IPS-NIHi11 (cell line): ENCODE data around the gene TBC1D14.
"Not testable (repeated sequence)": the region's sequence is repeated elsewhere in the genome, so short reads cannot be mapped to it uniquely, and the experiment has no call there.

ENCODE experiments used
- DNase-seq: peaks from one replicate; pipeline ENCODE4 v3.0.0; 2012; ENCODE audit warnings: mixed read lengths, low spot score

TBC1D14 gene

GRCh38 chr4:6890358-6890757 lies 19.3 kb upstream of the TBC1D14 start:
- no peak for DNase-seq

DNA sequence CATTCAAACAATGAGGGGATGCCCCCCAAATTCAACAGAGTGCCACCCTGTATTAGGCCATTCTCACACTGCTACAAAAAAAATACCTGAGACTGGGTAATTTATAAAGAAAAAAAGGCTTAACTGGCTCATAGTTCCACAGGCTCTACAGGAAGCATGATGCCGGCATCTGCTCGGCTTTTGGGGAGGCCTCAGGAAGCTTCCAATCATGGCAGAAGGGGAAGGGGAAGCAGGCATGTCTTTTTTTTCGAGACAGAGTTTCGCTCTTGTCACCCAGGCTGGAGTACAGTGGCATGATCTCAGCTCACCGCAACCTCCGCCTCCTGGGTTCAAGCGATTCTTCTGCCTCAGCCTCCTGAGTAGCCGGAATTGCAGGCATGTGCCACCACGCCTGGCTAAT lies 18.7 kb upstream of the TBC1D14 start:
- DNase-seq, result not testable (repeated sequence)

DNA sequence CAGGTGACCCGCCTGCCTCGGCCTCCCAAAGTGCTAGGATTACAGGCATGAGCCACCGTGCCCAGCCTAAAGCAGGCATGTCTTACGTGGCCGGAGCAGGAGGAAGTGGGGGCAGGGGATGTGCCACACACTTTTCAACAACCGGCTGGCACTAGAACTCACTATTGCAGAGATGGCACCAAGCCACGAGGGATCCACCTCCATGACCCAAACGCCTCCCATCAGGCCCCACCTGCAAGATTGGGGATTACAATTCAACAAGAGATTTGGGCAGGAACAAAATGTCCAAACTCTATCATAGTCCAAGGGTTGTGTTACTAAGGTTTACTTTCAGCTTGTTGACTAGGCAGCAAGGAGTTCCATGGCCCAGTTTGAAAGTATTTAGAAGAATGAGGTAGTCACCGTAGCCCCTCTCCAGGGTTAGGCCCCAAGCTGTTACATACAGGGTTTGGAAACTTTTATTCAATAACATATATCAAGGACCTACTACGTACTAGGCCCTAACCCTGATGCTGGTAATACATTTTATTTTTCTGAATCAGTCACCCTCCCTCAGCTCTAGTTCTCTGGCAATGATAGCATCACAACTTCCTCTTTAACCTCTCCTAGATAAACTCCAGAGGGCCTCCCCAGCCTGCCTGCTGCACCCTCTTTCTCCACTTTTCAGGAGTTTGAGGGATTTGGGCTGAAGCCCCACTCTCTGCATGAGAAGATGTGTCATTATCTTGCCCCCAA lies 18.0 kb upstream of the TBC1D14 start:
- DNase-seq, result no peak

- peak; percentile 70 for DNase-seq
Measured at GRCh38 chr4:6892190-6892908, 17.3 kb upstream of the TBC1D14 start.

DNA sequence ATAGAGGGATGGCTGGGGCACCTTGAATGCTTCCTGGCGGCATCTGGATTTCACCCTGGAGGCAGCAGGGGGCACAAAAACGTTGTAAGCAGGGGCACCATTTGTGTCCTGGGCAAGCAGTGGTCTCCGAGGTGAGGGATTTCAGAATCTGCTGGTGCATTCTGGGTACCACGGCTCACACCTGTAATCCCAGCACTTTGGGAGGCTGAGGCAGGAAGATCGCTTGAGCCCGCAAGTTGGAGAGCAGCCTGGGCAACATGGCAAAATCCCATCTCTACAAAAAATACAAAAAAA lies 16.8 kb upstream of the TBC1D14 start:
- no peak for DNase-seq

DNA sequence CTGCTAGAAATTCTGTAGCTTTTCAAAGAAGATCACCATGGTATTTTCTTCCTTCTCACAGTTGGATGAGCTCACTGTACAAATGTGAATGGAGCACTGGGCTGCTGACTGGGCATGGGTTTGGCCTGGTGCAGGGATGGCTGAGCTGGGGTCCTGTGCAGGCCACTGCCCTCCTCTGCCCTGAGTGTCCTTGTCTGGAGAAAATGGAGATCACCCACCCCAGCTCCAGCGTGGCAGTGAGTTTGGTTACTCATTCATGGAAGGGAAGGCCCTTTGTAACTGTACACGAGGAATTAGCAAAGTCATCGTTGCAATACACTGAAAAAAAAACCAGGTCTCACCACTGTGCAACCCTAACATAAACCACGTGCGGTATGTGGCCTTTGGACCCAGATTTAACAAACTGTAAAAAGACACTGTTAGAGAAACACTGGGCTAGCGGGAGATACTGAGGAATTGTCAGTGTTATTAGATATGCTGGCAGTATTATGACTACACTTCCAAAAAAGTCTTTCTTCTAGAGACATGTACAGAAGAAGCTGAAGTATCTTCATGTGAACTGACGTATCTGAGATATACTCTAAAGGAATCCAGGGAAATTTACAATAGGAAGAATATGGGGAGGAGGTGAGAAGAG lies 16.1 kb upstream of the TBC1D14 start:
- DNase-seq, result no peak

GRCh38 chr4:6894086-6894478 lies 15.5 kb upstream of the TBC1D14 start:
- DNase-seq, result no peak

- no peak for DNase-seq
Measured at GRCh38 chr4:6894528-6895498, 14.8 kb upstream of the TBC1D14 start.

- DNase-seq, result no peak
Measured at GRCh38 chr4:6896035-6896434, 13.6 kb upstream of the TBC1D14 start.

GRCh38 chr4:6898763-6899162 lies 10.9 kb upstream of the TBC1D14 start:
- DNase-seq, result no peak

- no peak for DNase-seq
Measured at GRCh38 chr4:6900181-6900812, 9.3 kb upstream of the TBC1D14 start.

DNA sequence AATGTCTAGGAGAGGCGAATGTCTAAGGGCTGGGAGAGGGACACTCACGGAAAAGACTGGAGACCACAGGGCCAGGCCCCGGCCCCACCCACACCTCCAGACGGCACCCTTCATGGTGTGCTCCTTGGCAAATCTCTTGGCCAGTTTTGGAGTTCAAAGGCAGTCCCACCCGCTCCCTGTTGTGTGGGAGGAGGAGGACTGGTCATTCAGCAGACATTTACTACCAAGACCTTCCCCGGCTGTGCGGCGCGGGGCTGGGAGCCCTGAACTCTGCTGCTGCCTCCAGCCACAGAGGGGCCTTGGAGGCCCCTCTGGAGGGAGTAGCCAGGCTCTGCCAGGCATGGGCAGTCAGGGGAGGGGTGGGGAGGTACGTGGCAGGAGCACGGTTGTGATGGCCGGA lies 8.7 kb upstream of the TBC1D14 start:
- no peak for DNase-seq

DNA sequence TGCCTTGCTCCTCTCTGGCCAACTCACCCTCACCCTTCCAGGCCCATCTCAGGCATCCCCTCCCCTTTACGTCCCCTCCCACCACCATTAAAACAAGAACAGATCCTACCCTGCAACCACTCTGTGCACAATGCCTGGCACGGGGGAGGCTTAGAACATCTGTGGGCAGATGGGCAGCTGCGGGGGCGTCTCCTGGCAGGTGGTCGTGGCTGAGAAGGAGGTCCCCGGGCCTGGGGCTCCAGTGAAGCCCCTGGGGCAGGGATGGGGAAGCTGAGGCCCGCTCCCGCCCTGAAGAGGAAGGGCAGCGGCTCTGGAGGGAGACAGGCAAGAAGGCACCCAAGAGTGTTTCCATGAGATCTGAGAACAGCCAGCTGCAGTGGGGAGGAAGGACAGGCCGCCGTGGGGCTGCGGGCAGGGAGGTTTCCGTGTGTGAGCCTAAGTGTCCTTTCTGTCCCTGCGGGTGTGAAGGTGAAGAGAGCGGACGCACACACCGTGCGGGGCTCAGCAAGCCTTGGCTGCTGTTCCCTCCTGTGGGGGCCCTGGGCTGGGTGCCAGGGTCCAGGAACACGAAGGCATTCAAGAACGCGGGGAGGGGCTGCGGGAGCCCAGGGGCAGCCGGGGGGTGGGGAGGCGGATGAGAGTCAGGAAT lies 7.8 kb upstream of the TBC1D14 start:
- DNase-seq, result no peak

- DNase-seq, result no peak
Measured at GRCh38 chr4:6902318-6903042, 7.1 kb upstream of the TBC1D14 start.

DNA sequence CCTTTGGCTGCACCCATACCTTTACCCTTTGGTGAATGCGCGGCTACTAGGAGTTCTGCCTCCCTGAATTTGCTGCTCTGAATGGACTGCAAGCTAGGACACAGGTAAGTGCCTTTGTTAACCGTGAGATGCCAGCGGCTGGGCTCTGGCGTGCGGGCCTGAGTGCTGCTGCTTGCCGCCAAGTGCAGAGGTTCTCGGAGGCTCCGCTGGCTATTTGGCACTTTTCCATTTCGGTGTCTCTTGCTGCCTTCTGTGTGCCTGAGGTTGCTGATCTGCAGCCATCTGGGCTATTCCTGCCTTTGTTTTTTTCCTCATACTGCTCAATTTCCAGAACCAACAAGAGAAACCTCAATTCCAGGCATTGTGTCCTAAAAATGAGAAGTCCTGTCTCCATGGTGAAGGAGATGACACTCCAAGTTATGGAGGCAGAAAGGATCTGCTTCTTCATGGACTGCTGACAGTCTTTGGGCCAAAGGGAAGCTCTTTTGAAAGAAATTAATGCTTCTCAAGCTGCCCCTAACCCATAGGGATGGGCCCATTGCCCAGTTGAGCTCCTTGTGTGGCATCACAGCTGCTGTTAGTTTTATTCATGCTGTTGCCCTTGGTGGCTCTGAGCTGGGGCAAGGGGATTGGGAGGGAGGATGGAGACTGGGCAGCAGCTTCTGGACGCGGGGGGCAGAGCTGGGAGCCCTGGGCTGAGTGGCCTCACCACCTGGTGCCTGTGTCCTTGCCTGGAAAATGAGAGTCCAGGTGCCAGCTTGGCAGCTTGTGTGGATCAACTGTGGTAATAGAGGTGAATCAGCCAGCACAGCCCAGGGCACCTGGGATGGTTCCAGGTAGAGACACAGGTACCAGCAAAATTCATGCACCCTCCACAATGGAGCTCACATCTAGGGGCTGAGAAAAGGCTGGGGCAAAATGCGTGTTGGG lies 3.8 kb upstream of the TBC1D14 start:
- DNase-seq, result no peak

GRCh38 chr4:6906486-6906885 lies 3.1 kb upstream of the TBC1D14 start:
- not testable (repeated sequence) for DNase-seq

GRCh38 chr4:6907658-6908191 lies 1.9 kb upstream of the TBC1D14 start:
- DNase-seq, result peak; percentile 70

DNA sequence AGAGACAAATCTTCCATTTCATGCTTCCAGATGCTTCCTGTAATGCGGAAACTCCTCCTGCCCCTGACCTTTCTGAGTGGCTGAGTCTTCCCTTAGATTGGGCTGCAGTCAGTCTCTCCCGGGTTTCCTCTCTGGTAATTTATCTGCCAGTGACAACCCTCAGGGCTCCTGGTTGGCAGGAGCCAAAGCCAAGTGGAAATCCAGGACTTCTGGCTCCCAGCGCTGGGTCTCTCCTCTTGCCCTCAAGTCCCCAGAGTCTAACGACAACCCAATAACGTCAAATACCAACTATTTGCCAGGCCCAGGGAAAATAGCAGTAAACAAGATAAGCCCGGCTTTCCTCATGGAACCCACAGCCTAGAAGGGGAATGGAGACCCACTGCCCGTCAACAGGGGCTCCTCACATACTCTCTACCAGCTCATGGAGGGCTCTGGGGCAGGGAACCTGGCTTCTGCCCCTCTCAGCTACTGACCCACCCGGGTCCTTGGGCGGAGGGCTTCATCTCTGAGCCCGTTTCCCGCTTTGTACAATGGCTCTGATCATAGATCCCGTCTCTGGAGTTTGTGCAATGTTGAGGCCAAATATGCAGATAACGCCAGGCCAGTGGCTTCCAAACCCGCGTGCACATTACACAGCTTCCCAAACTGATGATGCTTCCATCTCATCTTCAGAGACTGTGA lies 1.1 kb upstream of the TBC1D14 start:
- DNase-seq, result no peak

GRCh38 chr4:6909970-6910339 lies 329 bp downstream of the TBC1D14 start:
- DNase-seq, result no peak
